Activated CD8-positive, alpha-beta memory T cell treated with anti-CD3 and anti-CD28 coated beads, Interleukin-2, amount 50 U/mL, for 48 hours (primary cell): Measurements from ENCODE around the gene RRAS2.
"Not testable (repeated sequence)": the region's sequence is repeated elsewhere in the genome, so short reads cannot be mapped to it uniquely, and the experiment has no call there.

Experiments used
- DNase-seq: peaks from one replicate; pipeline ENCODE4 v3.0.0-alpha.2; 2020

Gene RRAS2

DNA sequence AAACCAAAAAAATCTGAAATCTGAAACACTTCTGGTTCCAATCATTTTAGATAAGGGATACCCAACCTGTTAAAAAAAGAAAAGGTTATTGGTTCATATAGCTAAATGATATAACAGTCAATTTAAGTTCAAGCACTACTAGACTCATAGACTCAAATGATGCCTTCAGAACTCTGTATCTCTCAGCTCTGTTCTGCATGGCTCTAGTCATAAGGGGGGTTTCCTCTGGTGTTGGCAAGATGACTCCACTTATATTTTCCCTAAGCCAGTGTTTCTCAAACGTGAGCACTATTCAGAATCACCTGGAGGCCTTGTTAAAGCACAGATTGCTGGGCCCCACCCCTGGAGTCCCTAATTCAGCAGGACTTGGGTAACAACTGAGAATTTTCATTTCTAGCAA is 11.5 kb upstream of the RRAS2 start:
- DNase-seq: no peak

- DNase-seq: no peak
Measured at GRCh38 chr11:14369598-14369997, 10.6 kb upstream of the RRAS2 start.

DNA sequence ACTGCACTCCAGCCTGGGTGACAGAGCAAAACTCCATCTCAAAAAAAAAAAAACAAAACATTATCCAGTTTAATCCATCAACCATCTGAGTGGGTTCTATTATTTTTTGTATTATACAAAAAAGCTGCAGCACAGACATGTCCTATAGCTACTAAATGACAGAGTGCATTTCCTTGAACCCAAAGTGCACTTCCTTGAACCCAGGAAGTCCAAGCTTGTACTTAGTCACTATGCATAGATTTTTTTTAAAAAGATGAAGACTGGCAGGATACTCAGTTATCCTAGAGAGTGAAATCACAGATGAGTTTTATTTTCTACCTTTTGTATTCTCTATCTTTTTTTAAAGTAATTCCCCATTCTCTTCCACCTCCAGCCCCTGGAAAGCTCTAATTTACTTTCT is 8.0 kb upstream of the RRAS2 start:
- no peak for DNase-seq

DNA sequence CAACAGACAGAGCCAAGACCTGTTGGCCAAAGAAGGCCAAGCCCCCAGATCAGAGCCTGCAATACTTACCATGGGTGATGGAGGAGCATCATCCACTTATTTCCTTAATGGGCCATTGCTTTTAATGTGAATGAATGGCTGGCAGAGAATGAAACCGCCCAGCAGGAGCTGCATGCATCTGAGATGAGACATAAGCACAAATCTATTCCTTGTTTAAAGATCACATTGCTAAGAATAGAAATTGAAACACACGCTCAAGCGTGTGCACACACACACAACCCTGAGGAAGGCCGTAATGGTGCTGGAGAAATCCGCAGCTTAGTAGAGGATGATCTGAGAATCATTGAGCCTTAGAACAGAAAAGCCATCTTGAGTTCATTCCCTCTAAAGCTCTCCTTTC is 5.3 kb upstream of the RRAS2 start:
- DNase-seq: no peak

DNA sequence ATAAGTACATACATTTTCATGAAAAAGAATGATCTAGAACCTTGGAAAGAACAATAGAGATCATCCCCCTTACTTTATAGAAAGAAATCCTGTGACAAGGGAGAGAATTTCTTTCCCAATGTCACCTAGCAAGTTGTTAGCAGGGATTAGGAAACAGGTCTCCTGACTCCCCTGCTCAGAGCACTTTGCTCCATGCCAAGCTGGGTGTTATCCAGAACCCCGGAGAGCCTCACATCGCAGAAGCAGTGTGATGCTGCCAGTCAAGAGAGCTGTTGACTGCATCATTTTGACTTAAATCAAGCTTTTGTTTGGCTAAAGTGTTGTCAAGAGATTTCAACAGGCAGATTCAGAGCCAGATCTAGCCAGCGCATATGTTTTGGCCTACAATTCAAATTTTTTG is 3.6 kb upstream of the RRAS2 start:
- no peak for DNase-seq

DNA sequence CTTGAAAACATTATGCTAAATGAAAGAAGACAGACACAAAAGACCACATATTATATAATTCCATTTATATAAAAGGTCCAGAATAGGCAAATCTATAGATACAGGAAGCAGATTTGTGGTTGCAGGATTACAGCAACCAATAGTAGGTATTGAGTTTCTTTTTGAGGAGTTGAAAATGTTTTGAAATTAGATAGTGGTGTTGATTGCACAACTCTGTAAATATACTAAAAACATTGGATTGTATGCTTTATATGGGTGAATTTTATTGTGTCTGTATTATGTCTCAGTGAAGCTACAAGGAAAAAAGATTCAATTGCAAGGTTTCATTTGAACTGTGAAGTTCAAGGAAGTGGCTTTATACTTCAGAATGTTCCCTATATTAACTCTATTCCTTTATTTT is 3.0 kb upstream of the RRAS2 start:
- DNase-seq: no peak

- no peak for DNase-seq
Measured at GRCh38 chr11:14360976-14361375, 2.0 kb upstream of the RRAS2 start.

- DNase-seq: no peak
Measured at GRCh38 chr11:14359501-14360031, 583 bp upstream of the RRAS2 start.

DNA sequence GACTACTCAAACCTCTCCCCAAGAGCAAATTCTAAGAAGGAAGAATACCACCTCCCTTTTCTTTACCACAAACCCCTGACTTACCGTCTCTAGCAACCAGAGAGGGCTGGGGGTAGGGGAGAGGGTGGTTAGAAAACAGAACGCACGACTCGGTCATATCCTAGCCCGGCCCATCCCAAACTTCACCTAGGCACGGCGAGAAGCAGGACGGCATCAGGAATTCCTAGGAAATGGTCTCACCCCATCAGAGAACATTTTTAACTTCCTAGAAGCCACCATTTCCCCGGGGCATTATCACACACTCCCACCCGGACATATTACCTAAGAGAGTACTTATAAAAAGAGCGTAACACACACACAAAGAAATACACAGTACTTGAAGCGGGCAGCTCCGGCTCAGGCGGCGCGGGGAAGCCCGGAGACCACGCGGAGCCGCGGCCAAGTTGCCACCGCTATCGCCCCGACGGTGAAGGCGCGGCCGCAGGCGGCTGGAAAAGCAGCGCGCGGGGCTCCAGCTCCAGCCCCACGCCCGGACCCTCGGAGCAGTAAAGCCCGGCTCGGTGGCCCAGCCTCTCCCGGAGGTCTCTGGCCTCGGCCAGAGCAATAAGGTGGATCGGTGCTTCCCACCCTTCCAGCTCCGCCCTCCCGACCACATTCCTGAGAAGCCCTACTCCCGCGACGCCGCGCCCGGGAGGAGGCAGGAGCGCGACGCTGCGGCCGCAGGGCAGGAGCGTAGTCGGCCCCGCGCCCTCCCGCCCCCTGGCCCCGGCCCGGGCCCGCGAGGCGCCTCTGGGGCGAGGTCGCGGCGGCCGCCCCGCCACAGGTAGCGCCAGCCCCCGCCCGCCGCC is 878 bp downstream of the RRAS2 start:
- DNase-seq: peak; percentile 71

- no peak for DNase-seq
Measured at GRCh38 chr11:14356342-14356741, 2.6 kb downstream of the RRAS2 start.

- DNase-seq: not testable (repeated sequence)
Measured at GRCh38 chr11:14354604-14355003, 4.4 kb downstream of the RRAS2 start.

GRCh38 chr11:14350716-14351238 is 8.2 kb downstream of the RRAS2 start:
- no peak for DNase-seq

- no peak for DNase-seq
Measured at GRCh38 chr11:14350215-14350614, 8.8 kb downstream of the RRAS2 start.

- DNase-seq: no peak
Measured at GRCh38 chr11:14347991-14348390, 11.0 kb downstream of the RRAS2 start.

DNA sequence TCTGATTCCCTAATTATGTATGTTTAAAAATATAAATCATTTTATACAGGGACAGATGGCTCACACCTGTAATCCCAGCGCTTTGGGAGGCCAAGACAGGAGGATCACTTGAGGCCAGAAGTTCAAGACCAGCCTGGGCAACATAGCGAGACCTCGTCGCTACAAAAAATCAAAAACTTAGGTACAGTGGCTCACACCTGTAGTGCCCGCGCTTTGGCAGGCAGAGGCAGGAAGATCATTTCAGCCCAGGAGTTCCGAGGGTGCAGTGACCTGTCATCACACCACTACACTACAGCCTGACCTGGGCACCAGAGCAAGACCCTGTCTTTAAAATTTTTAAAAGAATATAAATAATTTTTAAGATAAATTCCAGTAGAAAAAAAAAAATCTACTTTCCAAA is 11.5 kb downstream of the RRAS2 start:
- no peak for DNase-seq

DNA sequence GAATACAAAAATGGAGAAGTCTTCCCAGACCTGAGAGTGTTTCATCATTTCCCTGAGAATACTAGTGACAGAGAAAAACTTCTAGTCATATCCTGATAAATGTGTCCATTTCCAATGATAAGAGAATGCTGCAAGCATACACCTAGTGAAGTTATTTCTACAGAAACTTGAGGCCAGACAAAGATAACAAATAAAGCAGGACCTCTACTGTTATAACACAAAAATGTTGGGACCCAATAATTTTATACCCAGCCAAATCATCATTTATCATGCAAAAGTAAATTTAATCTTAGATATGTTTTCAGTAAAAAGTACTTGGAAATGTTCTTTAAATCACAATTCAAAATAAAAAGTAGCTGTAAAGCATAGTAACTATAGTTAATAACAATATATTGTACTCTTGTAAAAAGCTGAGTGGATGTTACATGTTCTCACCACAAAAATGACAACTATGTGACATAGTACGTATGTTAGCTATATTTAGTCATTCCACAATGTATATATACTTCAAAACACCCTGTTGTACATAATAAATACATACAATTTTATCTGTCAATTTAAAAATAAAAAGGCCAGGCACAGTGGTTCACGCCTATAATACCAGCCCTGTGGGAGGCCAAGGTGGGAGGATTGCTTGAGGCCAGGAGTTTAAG is 12.6 kb downstream of the RRAS2 start:
- DNase-seq: no peak

DNA sequence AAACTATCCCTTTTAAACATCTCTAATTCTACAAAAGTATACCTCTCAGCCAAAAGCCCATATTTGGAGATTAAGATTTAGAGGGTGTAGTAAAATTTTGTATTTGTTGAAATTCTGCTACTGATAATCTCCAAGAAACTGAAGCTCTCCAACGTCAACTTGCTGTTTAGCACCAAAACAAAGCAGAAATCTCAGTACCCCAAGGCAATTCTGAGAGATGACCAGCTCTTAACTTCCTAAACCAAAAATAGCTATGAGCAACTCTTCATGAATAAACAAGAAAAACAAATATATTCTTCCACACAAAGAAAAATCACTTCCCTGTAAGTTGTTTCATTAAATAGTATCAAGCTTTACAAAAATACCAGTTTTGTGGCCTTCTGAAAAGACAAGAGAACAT is 13.3 kb downstream of the RRAS2 start:
- no peak for DNase-seq

DNA sequence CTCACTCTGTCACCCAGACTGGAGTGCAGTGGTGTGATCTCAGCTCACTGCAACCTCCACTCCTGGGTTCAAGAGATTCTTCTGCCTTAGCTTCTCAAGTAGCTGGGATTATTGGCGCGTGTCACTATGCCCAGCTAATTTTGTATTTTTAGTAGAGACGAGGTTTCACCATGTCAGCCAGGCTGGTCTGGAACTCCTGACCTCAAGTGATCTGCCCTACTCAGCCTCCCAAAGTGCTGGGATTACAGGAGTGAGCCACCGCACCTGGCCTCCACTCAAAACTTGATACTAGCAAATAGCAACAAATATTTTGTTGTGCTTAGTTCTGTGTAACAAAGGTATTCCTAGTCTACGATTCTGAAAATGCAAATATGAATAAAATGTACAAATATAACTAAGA is 14.0 kb downstream of the RRAS2 start:
- DNase-seq: not testable (repeated sequence)

DNA sequence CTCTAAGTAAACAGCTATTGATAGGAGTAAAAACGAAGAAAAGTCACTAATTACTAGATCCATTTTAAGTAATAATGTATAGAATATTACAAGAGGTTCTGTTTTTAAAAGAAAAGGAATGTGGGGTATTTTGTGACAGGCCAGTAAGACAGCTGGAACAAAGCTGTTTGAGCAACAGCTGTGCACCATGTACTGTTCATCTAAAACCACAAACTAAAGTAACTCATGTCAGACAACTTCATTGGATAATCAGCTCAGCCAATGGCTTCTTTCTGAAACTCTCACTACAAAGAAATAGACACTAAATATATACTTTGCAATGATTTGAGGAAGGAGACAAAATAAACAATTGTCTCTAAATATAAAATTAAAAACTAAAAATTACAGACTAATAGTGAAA is 16.1 kb downstream of the RRAS2 start:
- DNase-seq: no peak

- DNase-seq: no peak
Measured at GRCh38 chr11:14341968-14342367, 17.0 kb downstream of the RRAS2 start.

DNA sequence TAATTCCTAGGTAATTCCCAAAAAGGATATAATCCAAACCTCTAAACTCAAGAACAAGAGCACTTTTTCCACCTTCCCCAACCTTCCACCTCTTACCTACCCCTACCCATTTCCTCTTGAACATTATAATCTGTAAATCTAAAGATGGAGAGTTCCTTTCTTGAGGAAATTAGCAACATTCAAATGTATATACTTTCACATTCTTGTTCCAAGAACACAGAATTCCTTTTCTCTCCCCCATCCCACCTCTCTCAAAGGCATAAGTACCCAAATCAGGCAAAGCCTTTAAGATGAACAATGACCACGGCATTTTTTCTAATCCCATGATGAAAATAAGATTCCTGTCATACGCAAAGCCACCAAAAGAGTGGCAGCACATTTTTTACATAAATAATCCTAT is 18.3 kb downstream of the RRAS2 start:
- no peak for DNase-seq

DNA sequence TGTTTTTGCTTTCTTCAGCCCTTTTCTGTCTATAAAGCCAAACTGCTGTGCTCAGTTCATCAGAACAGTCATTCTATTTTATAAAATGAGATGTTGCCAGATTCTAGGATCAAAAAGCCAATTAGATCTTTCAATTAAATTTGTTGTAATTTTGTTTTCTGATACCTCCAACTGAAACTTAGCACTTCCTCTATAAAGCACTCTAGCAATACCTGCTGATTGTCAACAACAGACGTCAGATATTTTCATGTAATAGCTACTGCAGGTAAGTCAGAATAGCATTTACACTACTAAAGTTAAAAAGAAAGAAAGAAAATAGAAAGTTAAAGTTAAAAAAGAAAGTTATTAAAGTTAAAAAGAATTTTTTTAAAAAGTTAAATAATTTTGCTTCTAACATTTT is 19.6 kb downstream of the RRAS2 start:
- no peak for DNase-seq

GRCh38 chr11:14336507-14337503 is 22.2 kb downstream of the RRAS2 start:
- no peak for DNase-seq
